Measurements from ENCODE around the gene CDHR5. TPM values are rescaled to one million over a fixed set of nuclear protein-coding genes. Genes with fewer than 3 reads are reported as not detected.

The CDHR5 gene
- total RNA-seq, 3 donors from 2014 or later = 6.2 TPM; not detected in 2

GRCh38 chr11:601573-602245 lies 23.0 kb downstream of the CDHR5 start:
- Histone ChIP-seq H3K27ac (no peak overlapping the region), H3K4me3 (no peak overlapping the region), H3K4me1 (no peaks in the 10 kb centered on the region), H3K36me3 (peaks cover 6% of the 10 kb centered on the region), H3K9me3 (no peaks in the 10 kb centered on the region), H3K27me3 (no peaks in the 10 kb centered on the region)
- intact Hi-C loops (cut with DNase I; ENCODE audit: low total_unique reads) = loop anchor here (1.0 kb wide), 1 partner anchor 15 kb away; no protein-coding TSS in a partner anchor
- DNase-seq (ENCODE audit: low spot score in 2 of 2) = no peak
- no peak for TF ChIP-seq POLR2AphosphoS5 (IDR thresholded peaks at IDR 0.05)
- no peak for TF ChIP-seq POLR2A (IDR thresholded peaks at IDR 0.05)
- no peak for TF ChIP-seq CTCF (IDR thresholded peaks at IDR 0.05)

GRCh38 chr11:598005-598680 lies 26.6 kb downstream of the CDHR5 start:
- H3K9me3 ChIP-seq = no peaks in the 10 kb centered on the region
- H3K36me3 ChIP-seq = no peaks in the 10 kb centered on the region
- TF ChIP-seq POLR2A (IDR thresholded peaks at IDR 0.05) (no peak), POLR2AphosphoS5 (IDR thresholded peaks at IDR 0.05) (no peak), CTCF (IDR thresholded peaks at IDR 0.05) (no peak)
- no peak overlapping the region for H3K27ac ChIP-seq
- no peaks in the 10 kb centered on the region for H3K27me3 ChIP-seq
- no peak overlapping the region for H3K4me3 ChIP-seq
- no peak for DNase-seq (ENCODE audit: low spot score in 2 of 2)
- intact Hi-C loops (cut with DNase I; ENCODE audit: low total_unique reads) = no loop called here
- no peaks in the 10 kb centered on the region for H3K4me1 ChIP-seq

GRCh38 chr11:597166-597725 lies 27.5 kb downstream of the CDHR5 start:
- no peak for DNase-seq (ENCODE audit: low spot score in 2 of 2)
- no peaks in the 10 kb centered on the region for H3K9me3 ChIP-seq
- intact Hi-C loops (cut with DNase I; ENCODE audit: low total_unique reads) = no loop called here
- no peak overlapping the region for H3K27ac ChIP-seq
- no peaks in the 10 kb centered on the region for H3K4me1 ChIP-seq
- no peak overlapping the region for H3K4me3 ChIP-seq
- H3K27me3 ChIP-seq = no peaks in the 10 kb centered on the region
- TF ChIP-seq CTCF (IDR thresholded peaks at IDR 0.05) (no peak), POLR2AphosphoS5 (IDR thresholded peaks at IDR 0.05) (no peak), POLR2A (IDR thresholded peaks at IDR 0.05) (no peak)
- H3K36me3 ChIP-seq = peaks cover 2% of the 10 kb centered on the region

- H3K4me1 ChIP-seq = no peaks in the 10 kb centered on the region
- no peak for DNase-seq (ENCODE audit: low spot score in 2 of 2)
- intact Hi-C loops (cut with DNase I; ENCODE audit: low total_unique reads) = no loop called here
- H3K27ac ChIP-seq = no peak overlapping the region
- peaks cover 4% of the 10 kb centered on the region for H3K36me3 ChIP-seq
- no peaks in the 10 kb centered on the region for H3K9me3 ChIP-seq
- no peak overlapping the region for H3K4me3 ChIP-seq
- no peaks in the 10 kb centered on the region for H3K27me3 ChIP-seq
- TF ChIP-seq POLR2AphosphoS5 (IDR thresholded peaks at IDR 0.05) (no peak), CTCF (IDR thresholded peaks at IDR 0.05) (no peak), POLR2A (IDR thresholded peaks at IDR 0.05) (no peak)
Observed at GRCh38 chr11:596374-596773, 28.4 kb downstream of the CDHR5 start.

GRCh38 chr11:595400-595799 lies 29.4 kb downstream of the CDHR5 start:
- Histone ChIP-seq H3K9me3 (no peaks in the 10 kb centered on the region), H3K27me3 (no peaks in the 10 kb centered on the region), H3K36me3 (peaks cover 4% of the 10 kb centered on the region), H3K4me1 (no peaks in the 10 kb centered on the region), H3K4me3 (no peak overlapping the region), H3K27ac (no peak overlapping the region)
- intact Hi-C loops (cut with DNase I; ENCODE audit: low total_unique reads) = no loop called here
- TF ChIP-seq POLR2A (IDR thresholded peaks at IDR 0.05) = no peak
- TF ChIP-seq CTCF (IDR thresholded peaks at IDR 0.05) = no peak
- no peak for TF ChIP-seq POLR2AphosphoS5 (IDR thresholded peaks at IDR 0.05)
- no peak for DNase-seq (ENCODE audit: low spot score in 2 of 2)

Data from breast epithelium (tissue), 4 donors.